HG03135 (cell line): ENCODE results near the gene NDUFB6.
"Not testable (repeated sequence)": the region's sequence is repeated elsewhere in the genome, so short reads cannot be mapped to it uniquely, and the experiment has no call there.

Experiments
- ATAC-seq: cut with Tn5 transposase; IDR thresholded peaks from one replicate; pipeline ENCODE4 v1.9.1; 2021; ENCODE audit warnings: mild to moderate bottlenecking, moderate library complexity; ENCODE audit not compliant: unreplicated experiment

The NDUFB6 gene

GRCh38 chr9:32572900-32573523 is at the start of gene NDUFB6:
TSS of gene NDUFB6 (minus strand) at chr9:32573159. CDS start at chr9:32573060, 99 bp downstream.
- peak; percentile 85 for ATAC-seq

- no peak for ATAC-seq
Observed at GRCh38 chr9:32618261-32618660, 45.3 kb upstream of the NDUFB6 start.

GRCh38 chr9:32606811-32607210 is 33.9 kb upstream of the NDUFB6 start:
- ATAC-seq: no peak

- peak; percentile 89 for ATAC-seq
Observed at GRCh38 chr9:32603914-32604852, 31.2 kb upstream of the NDUFB6 start.

GRCh38 chr9:32599021-32599420 is 26.1 kb upstream of the NDUFB6 start:
- not testable (repeated sequence) for ATAC-seq

DNA sequence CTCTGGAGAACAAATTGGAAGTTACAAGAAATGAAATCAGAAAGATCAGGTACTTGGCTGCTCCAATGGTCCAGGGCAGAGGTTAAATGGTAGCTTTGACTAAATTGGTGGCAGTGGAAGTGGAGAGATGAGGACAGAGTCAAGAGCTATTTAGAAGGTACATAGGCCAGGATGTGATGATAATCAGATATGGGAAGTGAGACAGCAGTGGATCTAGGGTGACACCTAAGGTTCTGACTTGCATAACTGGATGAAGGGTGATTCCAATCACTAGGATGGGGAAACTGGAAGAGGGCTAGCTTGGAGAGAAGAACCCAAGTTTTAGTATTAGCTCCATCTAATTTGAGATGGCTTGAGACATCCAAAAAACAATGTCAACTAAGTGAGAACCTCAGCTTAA is 24.0 kb upstream of the NDUFB6 start:
- ATAC-seq: no peak

DNA sequence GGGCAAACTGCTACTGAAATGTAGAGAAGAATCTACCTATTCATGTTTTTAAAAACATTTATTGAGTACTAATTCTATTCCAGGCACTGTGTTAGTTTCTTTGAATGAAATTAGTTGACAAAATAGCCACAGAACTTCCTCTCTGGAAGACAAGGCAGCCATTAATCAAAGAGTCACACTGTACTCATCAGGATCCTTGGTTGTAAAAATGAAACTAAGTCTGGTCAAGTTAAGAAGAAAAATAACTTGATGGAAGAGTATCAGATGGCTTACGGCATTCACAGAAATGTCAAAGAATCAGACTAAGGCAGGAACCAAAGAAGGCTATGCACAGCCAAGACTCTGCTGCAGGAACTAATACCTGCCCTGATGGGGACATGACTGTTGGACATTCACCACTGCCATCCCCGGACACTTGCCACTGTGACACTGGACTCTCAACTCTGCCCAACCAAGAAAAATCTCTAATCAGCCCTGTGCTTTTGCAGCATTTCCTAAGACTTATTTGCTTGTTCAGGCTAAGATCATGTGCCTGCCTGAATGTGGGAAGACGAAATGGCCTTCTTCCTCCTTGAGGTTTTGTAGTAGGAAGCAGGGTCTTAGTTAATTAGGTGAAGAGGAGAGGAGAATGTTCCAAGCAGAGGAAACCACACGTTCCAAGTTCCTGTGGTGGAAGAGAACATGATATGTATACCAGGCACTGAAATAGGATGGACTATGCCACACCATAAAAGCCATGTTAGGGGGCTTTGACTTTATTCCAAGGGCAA is 23.3 kb upstream of the NDUFB6 start:
- no peak for ATAC-seq

DNA sequence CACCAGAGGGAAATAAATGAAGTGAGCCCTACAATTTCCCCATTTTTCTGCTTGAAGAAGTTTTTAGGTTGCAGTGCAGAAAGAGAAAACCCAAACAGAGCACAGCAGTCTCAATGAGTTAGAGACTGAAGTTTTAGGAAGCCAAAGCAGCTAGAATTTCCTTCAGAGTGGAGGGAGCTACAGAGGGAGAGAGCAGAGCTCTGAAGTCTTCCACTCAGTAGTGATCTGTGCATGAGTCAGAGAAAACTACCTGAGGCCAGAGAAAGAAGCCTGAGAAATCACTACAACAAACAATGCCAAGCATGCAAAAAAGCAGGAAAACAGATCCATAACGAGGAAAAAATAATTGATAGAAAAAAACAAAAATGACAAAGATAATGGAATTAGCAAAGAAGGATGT is 17.9 kb upstream of the NDUFB6 start:
- ATAC-seq: no peak

DNA sequence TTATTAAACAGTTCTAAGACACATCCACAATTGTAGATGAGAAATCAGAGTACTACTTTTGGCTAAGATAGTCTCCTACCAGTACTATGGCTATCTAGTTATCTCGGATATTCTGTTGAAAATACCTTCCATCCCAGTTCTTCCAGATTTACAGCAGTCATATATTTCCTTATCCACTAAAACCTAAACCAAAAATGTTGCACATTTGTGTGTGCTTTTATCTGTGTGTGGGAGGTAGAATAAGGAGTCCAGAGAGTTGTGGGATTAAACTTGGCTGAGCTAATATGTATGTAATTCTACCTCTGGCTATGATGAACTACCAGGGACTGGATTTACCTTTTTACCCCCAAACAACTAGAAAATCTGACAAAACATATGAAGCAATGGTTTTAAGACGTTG is 17.5 kb upstream of the NDUFB6 start:
- no peak for ATAC-seq

GRCh38 chr9:32589083-32589723 is 16.2 kb upstream of the NDUFB6 start:
- ATAC-seq: peak; percentile 61

GRCh38 chr9:32587901-32588300 is 14.9 kb upstream of the NDUFB6 start:
- no peak for ATAC-seq

DNA sequence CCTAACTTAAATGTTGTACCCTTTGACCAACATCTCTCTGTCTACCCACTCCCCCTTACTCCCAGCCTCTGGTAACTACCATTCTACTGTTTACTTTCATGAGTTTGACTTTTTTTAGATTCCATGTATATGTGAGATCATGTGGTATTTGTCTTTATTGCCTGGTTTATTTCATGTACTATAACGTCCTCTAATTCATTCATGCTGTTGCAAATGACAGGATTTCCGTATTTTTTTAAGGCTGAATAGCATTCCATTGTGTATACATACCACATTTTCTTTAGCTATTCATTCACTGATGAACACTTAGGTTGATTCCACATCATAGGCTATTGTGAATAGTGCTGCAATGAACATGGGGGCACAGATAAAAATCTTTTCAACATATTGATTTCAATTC is 11.8 kb upstream of the NDUFB6 start:
- no peak for ATAC-seq

GRCh38 chr9:32581512-32582143 is 8.7 kb upstream of the NDUFB6 start:
- no peak for ATAC-seq

DNA sequence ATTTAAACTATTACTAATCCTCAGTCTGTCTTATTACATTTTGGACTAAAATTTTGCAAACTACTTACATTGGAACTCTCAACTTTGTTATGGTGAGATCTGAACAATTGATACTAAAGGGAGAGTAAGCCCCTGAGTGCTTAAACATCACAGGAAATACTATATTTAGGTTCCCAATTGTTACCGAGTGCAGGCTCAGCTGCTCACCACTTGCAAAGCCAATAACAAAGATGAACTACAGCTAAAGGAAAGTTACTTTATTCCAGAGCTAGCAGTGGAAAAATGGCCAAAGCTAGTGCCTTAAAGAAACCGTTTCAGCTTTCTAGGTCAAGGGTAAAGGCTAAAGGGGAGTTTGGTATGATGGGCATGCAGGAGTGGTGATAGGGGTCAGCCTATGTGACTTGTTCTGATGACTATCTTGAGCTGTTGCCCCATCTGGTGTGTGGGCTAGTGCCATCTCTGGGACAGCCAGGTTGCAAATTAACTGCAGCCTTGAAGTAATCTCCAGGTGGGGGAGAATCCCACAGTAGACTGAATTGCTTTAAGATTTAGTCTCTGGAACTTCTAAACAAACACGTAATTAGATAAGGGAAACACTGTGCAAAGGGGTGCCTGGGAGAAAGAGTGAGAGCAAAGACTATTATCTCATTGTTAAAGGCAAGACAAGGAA is 7.8 kb upstream of the NDUFB6 start:
- ATAC-seq: no peak

- ATAC-seq: no peak
Observed at GRCh38 chr9:32579706-32580331, 6.9 kb upstream of the NDUFB6 start.

- no peak for ATAC-seq
Observed at GRCh38 chr9:32578976-32579375, 6.0 kb upstream of the NDUFB6 start.

DNA sequence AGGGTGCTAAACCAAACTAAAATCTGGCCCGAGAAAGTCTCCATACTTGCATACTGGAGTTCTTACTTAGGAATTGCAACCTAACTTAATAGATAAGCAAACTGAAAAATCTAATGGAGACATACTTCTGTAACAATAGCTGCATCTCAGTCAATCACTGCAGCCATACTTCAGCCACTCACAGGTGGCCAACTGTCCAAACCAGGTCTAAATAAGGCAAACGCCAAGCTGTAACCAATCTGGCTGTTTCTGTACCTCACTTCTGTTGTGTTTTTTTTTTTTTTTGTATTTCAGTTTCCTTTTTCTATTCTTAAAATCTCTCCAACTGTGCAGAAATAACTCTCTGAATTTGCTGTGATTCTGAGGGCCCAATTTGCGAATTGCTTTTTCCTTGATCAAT is 4.4 kb upstream of the NDUFB6 start:
- ATAC-seq: no peak

DNA sequence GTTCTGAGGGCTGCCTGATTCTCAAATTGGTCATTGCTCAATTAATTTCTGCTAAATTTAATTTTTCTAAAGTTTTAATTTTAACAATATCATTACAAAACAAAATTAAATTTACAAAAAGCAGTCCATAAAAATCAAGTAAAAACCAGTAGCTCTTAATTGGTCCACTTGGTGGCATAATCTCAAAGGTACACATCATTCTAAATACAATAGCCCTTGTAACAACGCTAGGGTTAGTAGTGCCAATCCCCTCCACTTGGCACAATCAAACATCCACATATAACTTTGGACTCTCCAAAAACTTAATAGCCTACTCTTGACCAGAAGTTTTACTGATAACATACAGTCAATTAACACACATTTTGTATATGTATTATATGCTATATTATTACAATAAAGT is 1.9 kb upstream of the NDUFB6 start:
- no peak for ATAC-seq

GRCh38 chr9:32573821-32574220 is 862 bp upstream of the NDUFB6 start:
- ATAC-seq: no peak
